Measurements from ENCODE around the gene FKBP6.
"Not testable (repeated sequence)": the region's sequence is repeated elsewhere in the genome, so short reads cannot be mapped to it uniquely, and the experiment has no call there.

The FKBP6 gene

GRCh38 chr7:73395538-73396503 lies 67.9 kb downstream of the FKBP6 start:
- no peak for DNase-seq

- DNase-seq: no peak
These were observed 69.7 kb downstream of the FKBP6 start for GRCh38 chr7:73397521-73398281.

GRCh38 chr7:73399185-73400050 lies 71.5 kb downstream of the FKBP6 start:
- DNase-seq: not testable (repeated sequence)

- not testable (repeated sequence) for DNase-seq
These were observed 76.9 kb downstream of the FKBP6 start for GRCh38 chr7:73404860-73405259.

Measured in KG1 (cell line).